GM21526 (cell line): ENCODE measurements around the gene RASGRF2.

Experiments
- ATAC-seq: cut with Tn5 transposase; IDR thresholded peaks from one replicate; pipeline ENCODE4 v1.9.1; 2021; ENCODE audit warnings: moderate library complexity; ENCODE audit not compliant: unreplicated experiment, low FRiP score

RASGRF2 gene

GRCh38 chr5:80977764-80978163 lies 17.6 kb downstream of the RASGRF2 start:
- no peak for ATAC-seq

DNA sequence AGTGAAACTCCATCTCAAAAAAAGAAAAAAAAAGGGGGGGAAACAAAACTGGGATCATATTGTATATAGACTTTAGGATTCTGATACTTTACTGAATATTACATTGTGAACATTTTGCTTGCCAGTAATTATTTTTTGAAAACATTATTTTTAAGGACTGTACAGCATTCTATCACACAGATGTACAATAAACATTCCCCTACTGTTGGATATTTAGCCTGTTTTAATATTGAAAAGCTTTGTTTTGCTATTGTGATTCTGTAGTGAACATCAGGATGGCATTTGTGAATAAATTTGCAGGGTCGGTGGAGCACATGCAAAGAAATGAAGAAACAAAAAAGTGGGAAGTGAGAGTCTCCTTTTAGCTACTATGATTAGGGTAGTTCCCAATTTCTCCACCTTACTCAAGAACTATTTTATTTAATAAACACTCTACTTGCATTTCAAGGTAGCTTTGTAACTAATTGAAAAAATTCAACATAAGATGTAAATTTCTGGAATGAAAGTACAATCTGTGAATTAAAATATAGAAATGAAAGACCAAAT lies 18.7 kb downstream of the RASGRF2 start:
- no peak for ATAC-seq

GRCh38 chr5:80982093-80982492 lies 21.9 kb downstream of the RASGRF2 start:
- no peak for ATAC-seq

- ATAC-seq, result no peak
Observed at GRCh38 chr5:80985600-80986228, 25.6 kb downstream of the RASGRF2 start.

GRCh38 chr5:80986382-80986781 lies 26.2 kb downstream of the RASGRF2 start:
- ATAC-seq, result no peak

DNA sequence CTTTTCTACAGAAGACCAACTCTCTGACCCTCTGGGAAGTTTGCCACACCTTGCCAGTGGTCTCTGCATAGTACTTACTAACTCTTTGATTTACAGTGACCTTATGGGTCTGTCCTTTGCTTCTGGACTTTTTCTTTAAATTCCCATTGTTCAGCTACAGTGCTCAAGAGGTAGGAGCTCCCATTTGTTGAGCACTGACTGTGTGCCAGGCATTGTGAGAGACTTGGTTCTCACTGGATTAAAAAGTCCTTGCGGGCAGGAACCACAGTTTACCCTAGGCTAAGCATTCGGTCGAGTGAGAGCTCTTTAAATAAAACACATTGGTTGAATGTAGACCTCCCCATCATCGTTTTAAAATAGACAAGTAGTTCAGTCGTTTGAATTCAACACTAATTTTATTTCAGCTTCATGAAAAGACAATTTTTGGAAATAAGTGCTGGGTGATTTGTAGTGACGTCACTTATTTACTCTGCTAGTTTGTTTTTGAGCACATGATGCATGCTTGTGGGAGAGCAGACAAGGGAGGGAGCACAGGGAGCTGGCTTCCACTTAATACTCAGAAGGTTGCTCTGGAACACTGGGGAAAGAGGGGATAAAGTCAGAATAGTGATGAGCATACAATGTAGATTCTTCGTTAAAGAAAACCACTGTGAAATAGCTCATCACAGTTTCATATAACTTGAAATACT lies 27.1 kb downstream of the RASGRF2 start:
- ATAC-seq, result no peak

DNA sequence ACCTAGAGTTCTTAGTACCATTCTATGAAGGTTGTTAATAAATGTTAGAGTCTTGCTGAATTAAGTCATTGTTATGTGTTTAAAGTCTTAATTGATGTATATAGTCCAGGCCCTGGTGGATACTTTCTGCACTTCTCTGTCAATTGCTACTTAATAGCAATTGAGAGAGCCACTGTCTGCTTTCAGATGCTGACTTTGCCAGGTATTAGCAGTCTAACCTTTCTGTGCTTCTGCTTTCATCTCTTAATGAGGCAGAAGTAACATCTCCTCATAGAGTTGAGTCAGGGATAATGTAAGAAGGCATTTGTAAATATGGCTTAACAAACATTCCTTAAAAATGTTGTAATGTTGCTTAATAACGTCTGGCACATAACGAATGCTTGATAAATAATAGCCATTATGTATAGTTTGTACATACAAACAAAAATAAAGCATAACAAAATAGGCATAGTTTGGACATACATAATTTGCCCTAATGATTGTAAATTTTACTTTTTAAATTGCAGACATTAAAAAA lies 28.3 kb downstream of the RASGRF2 start:
- ATAC-seq, result no peak

DNA sequence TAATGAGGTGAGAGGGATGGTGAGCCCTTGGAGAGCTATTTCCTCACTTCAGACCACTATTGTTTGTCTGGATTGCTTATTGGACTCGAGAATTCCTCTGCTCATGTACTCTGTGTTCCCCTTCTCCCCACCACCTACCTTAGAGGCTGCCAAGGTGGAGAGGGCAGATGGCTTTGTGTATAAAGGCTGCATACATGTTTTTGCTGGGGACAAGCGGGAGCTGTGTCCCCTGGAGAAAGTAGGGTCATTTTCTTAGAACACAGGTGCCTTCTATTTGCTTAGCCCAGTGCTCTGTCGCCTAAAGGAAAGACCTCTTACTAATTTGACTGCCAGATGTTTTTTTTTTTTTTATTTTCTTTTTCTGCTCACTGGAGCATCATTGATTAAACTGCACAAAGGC lies 29.7 kb downstream of the RASGRF2 start:
- ATAC-seq, result no peak

GRCh38 chr5:80990527-80990926 lies 30.4 kb downstream of the RASGRF2 start:
- ATAC-seq, result no peak

- ATAC-seq, result no peak
Observed at GRCh38 chr5:80990971-80991370, 30.8 kb downstream of the RASGRF2 start.

DNA sequence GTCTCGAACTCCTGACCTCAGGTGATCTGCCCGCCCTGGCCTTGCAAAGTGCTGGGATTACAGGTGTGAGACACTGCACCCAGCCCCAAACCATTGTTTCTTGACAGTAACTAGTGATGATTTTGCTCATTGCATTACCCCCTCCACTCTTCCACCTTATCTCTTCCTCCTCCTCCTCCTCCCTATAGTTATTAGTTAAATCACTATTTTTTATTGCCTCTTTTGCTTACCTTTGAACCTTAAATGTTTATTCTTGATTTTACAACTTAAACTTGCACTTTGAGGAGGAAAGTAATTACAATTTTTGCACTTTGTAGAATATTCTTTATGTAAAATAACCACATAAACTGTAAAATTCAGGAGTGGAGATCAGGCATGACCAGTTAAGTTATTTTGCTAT lies 35.7 kb downstream of the RASGRF2 start:
- no peak for ATAC-seq

DNA sequence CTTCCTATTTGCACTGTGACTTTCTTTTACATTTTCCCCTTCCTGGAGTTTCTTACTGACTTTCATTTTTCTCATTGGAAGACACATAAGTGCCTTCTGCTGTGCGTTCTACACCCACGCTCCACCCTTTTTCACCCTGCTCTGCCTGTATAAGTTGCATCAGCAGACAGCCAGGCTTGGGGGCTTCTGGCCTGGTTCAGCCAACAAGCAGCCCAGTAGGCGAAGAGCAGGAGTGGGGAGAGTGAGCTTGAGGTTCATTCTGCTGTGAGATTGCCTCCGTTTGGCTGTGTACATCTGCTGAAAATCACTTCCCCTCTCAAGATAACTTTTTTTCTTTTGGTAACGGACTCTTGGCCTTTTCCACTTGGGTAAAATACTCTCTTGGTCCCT lies 38.4 kb downstream of the RASGRF2 start:
- ATAC-seq, result no peak

DNA sequence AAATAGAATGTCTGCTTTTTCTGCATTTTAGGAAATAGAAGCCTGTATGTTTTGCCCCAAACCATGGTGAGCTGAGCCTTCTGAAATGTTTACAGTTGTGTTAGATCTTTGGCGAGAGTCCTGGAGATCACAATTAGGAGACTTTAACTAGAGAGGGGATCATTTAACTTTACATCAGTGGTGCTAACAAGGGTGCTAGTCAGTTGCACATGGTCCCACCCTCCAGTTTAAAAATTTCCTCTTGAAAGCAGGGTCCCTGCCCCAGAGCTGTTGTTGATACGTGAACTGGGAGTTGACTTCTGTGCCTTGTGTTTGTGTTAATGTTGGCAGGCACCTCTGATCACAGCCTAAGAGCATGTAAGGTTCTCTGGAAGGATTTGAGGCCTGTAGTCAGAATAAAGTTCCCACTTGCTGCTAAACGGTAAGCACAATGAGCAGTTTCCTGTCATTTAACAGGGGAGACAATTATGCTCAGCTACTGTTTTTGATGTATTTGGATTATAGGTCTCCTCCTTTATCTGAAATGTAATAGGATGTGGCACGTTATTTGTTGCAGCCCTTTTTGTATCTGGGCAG lies 43.7 kb downstream of the RASGRF2 start:
- ATAC-seq, result no peak

DNA sequence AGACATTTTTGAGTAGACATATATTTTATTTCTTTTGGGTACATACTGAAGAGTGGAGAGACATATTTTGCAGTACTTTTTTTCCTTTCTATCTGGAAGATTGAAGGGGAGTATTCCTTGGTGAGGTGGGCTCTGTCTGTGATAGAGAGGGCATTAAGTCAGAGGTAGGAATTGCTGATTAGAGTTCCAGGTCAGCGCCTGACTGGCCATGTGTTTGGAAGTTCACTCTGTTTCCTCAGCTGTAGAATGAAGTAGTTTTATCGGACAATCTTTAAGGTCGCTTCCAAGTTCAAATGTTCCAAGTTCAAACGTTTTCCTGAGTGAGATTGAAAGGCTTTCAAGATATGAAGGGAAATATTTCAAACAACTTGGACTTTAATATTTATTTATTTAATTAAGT lies 45.5 kb downstream of the RASGRF2 start:
- ATAC-seq, result no peak

GRCh38 chr5:81006231-81006630 lies 46.1 kb downstream of the RASGRF2 start:
- no peak for ATAC-seq

DNA sequence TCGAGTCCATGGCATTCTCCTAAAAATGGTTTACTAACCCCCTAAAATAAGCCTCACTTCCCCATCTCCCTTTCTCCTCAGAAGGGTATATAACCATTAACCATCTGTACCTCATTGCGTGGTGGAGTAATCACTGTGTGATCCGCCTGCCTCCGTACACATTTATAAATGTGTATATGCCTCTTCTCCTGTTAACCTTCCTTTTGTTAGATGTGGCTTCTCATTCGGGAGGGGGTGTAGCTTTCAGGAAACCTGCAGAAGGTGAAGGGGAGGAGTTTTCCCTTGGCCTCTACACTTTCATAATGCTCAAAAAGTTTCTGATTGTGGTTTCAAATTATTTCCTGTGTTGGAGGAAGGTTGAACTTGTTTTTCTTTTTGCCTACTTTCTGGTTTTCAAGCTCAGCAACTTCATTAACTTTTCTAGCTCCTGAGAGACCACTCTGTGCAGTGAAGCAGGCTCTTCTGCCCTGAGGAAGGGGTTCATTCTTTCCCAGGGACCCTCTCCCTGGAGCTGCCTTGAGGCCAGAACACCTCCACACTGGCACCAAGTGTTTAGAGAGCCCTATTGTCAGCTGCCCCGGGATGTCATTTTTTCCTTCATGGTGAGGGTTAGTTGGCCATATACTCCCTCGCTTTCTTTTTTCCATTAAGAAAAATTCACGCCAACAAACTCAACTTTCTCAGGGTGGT lies 46.9 kb downstream of the RASGRF2 start:
- no peak for ATAC-seq

DNA sequence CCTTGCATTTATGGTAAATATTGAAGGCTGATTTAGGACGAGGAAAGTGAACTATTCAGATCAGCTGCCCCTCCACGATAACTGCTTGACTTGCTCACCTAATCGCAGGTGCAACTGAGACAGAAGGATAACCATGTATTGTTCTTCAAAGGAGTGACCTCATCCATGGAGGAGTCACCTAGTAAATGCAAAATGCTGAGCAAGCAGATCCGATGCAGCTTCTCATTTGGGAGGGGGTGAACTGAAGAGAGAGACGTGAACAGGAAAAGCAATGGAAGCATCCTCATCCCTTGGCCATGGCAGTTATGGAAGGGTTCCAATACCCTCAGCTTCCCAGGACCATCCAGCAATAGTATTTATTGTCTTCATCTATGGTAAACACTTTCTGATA lies 47.5 kb downstream of the RASGRF2 start:
- ATAC-seq, result no peak

GRCh38 chr5:81010336-81011169 lies 50.4 kb downstream of the RASGRF2 start:
- no peak for ATAC-seq

- no peak for ATAC-seq
Observed at GRCh38 chr5:81014348-81014747, 54.2 kb downstream of the RASGRF2 start.

GRCh38 chr5:81016116-81016515 lies 56.0 kb downstream of the RASGRF2 start:
- no peak for ATAC-seq
